BLaER1 (cell line): Measurements from ENCODE around the gene AAR2.

Experiments used
- H3K27ac ChIP-seq: shearing (Covaris generic); formaldehyde crosslinking; 2 replicates; pipeline ENCODE4 v1.8.1; 2022
- H3K27me3 ChIP-seq: shearing (Covaris generic); formaldehyde crosslinking; 2 replicates; pipeline ENCODE4 v1.8.1; 2022
- H3K36me3 ChIP-seq: shearing (Covaris generic); formaldehyde crosslinking; 2 replicates; pipeline ENCODE4 v1.8.1; 2022
- H3K4me1 ChIP-seq: shearing (Covaris generic); formaldehyde crosslinking; 2 replicates; pipeline ENCODE4 v1.8.1; 2022
- H3K4me2 ChIP-seq: shearing (Covaris generic); formaldehyde crosslinking; 2 replicates; pipeline ENCODE4 v1.8.1; 2022
- H3K4me3 ChIP-seq: shearing (Covaris generic); formaldehyde crosslinking; 2 replicates; pipeline ENCODE4 v1.8.1; 2022
- H3K9ac ChIP-seq: shearing (Covaris generic); formaldehyde crosslinking; 2 replicates; pipeline ENCODE4 v1.8.1; 2022
- H3K9me3 ChIP-seq: shearing (Covaris generic); formaldehyde crosslinking; 2 replicates; pipeline ENCODE4 v1.8.1; 2022
- H4K20me1 ChIP-seq: shearing (Covaris generic); formaldehyde crosslinking; 2 replicates; pipeline ENCODE4 v1.8.1; 2022
- Cebpa-rat ChIP-seq: shearing (Covaris generic); IDR thresholded peaks from 2 replicates; pipeline ENCODE4 v1.8.1; 2022

The AAR2 gene

DNA sequence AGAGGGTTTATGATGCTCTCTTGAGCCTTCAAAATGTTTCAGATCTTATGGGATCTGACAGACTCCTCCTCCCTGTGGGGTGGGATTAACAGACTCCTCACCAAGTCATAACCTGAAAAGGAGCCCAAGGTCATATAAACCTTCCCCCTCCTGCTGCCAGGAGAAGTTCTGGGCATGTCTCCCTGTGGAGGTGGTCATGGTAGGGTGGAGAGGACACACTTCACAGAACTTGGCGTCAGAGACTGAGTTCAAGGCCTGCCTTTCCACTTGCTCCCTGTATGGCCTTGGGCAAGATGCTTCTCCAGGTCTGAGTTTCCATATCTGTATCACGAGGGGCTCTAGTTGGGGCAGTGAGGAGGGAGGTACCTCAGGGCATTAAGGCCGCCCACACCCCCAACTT lies 32.4 kb upstream of the AAR2 start:
- no peak overlapping the region for H3K4me2 ChIP-seq
- H3K36me3 ChIP-seq = peaks cover 4% of the 10 kb centered on the region; the same call in 1 of the 2 replicates
- no peaks in the 10 kb centered on the region for H3K27me3 ChIP-seq
- no peak overlapping the region for H3K4me3 ChIP-seq
- TF ChIP-seq Cebpa-rat = no peak
- no peak overlapping the region for H3K9ac ChIP-seq
- H3K4me1 ChIP-seq = no peaks in the 10 kb centered on the region
- no peak overlapping the region for H3K27ac ChIP-seq
- no peaks in the 10 kb centered on the region for H3K9me3 ChIP-seq
- H4K20me1 ChIP-seq = no peaks in the 10 kb centered on the region

GRCh38 chr20:36205026-36205425 lies 31.3 kb upstream of the AAR2 start:
- Histone ChIP-seq H3K27me3 (no peaks in the 10 kb centered on the region), H3K9ac (no peak overlapping the region)

DNA sequence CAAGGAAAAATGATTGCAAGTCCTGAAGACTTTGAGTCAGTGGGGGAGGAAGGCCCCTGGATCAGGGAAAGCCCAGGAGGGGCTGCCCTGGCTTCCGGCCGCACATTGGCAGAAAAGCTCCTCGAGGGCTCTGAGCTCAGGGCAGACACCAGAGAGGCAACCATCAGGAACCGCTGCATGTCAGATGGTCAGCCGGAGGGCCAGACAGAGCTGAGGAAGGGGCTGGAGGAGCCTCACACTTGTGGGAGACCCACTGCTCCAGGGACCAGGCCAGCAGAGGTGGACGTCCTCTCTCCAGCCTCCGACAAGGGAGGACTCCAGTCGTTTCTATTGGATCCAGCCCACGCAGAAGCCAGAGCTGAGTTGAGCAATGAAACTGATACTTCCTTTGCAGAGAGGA lies 30.2 kb upstream of the AAR2 start:
- no peak overlapping the region for H3K4me2 ChIP-seq
- H3K4me1 ChIP-seq = no peaks in the 10 kb centered on the region
- H3K4me3 ChIP-seq = no peak overlapping the region
- H3K27me3 ChIP-seq = no peaks in the 10 kb centered on the region
- no peaks in the 10 kb centered on the region for H4K20me1 ChIP-seq
- no peaks in the 10 kb centered on the region for H3K9me3 ChIP-seq
- H3K27ac ChIP-seq = no peak overlapping the region
- no peak for TF ChIP-seq Cebpa-rat
- H3K36me3 ChIP-seq = peaks cover 11% of the 10 kb centered on the region; the same call in 1 of the 2 replicates
- no peak overlapping the region for H3K9ac ChIP-seq

More at GRCh38 chr20:36205026-36205425, 31.3 kb upstream of the AAR2 start:
- H3K9me3 ChIP-seq = no peaks in the 10 kb centered on the region
- no peak for TF ChIP-seq Cebpa-rat
- H3K27ac ChIP-seq = no peak overlapping the region
- no peak overlapping the region for H3K4me3 ChIP-seq
- peaks cover 10% of the 10 kb centered on the region; the same call in 1 of the 2 replicates for H3K36me3 ChIP-seq
- no peaks in the 10 kb centered on the region for H4K20me1 ChIP-seq
- no peaks in the 10 kb centered on the region for H3K4me1 ChIP-seq
- no peak overlapping the region for H3K4me2 ChIP-seq

DNA sequence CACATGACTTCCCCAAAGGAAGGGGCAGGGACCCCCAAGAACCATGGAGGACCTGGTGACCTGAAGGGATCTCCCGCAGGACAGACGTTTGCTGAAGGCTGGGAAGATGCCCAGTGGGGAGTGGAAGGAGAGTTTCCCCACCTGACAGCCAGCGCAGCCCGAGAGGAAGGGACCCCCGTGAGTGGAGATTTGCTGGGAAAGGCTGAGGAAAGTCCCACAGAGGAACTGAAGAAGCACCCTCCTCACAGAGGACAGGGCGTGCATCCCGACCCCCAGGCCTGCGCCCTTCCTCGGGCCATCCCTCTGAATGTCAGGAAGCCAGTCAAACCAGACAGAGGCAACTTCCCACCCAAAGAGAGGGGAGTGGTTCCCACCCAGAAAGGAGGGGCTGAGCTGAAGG lies 29.6 kb upstream of the AAR2 start:
- no peaks in the 10 kb centered on the region for H3K4me1 ChIP-seq
- H3K27ac ChIP-seq = no peak overlapping the region
- H3K9me3 ChIP-seq = no peaks in the 10 kb centered on the region
- no peak overlapping the region for H3K9ac ChIP-seq
- TF ChIP-seq Cebpa-rat = no peak
- no peaks in the 10 kb centered on the region for H4K20me1 ChIP-seq
- no peak overlapping the region for H3K4me3 ChIP-seq
- peaks cover 11% of the 10 kb centered on the region; the same call in 1 of the 2 replicates for H3K36me3 ChIP-seq
- no peaks in the 10 kb centered on the region for H3K27me3 ChIP-seq
- H3K4me2 ChIP-seq = no peak overlapping the region

DNA sequence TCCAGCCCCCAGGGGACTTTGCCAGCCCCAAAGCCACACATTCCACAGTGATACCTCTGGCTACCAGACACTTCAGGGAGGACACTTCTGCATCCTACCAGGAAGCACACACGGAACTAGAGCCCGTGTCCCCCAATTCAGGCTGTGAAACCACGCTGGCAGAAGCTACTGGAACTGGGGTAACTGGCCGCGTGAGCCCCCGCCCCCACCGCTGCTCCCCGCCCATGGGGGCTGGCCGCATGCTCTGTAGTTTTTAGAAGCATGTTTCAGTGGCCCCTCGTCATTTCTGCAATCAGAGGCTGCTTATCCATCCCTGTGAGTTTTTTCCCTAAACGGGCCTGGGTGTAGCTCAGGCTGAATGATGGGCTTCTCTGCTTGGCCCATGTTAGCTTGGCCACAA lies 28.7 kb upstream of the AAR2 start:
- Histone ChIP-seq H4K20me1 (no peaks in the 10 kb centered on the region), H3K4me3 (no peak overlapping the region), H3K9ac (no peak overlapping the region), H3K36me3 (peaks cover 11% of the 10 kb centered on the region; the same call in 1 of the 2 replicates), H3K4me2 (no peak overlapping the region), H3K27ac (no peak overlapping the region), H3K27me3 (no peaks in the 10 kb centered on the region), H3K4me1 (no peaks in the 10 kb centered on the region), H3K9me3 (no peaks in the 10 kb centered on the region)
- no peak for TF ChIP-seq Cebpa-rat

DNA sequence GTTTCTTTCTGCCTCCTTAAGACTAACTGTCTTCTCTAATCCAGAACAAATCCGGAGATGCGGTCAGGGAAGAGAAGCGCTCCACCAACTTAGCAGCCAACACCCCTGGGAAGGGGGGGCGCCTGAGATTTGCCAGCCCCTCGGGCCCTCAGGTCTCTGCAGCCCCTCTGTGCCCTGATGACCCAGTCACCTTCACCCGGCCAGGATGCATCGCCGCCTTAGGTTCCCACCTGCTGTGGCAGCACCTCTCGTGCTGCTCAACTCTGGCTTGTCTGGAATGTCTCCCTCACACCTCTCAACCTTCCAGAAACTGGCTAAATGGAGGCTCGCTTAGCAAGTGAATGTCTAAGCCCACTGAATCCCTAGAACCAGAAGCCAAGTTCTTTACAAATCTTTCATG lies 28.0 kb upstream of the AAR2 start:
- no peaks in the 10 kb centered on the region for H3K4me1 ChIP-seq

GRCh38 chr20:36210436-36211021 lies 25.7 kb upstream of the AAR2 start:
- Histone ChIP-seq H3K9me3 (no peaks in the 10 kb centered on the region), H3K27me3 (no peaks in the 10 kb centered on the region), H3K4me2 (no peak overlapping the region), H3K27ac (no peak overlapping the region), H4K20me1 (no peaks in the 10 kb centered on the region), H3K4me3 (no peak overlapping the region), H3K4me1 (no peaks in the 10 kb centered on the region), H3K36me3 (peaks cover 11% of the 10 kb centered on the region; the same call in 1 of the 2 replicates), H3K9ac (no peak overlapping the region)
- no peak for TF ChIP-seq Cebpa-rat

More for the DNA sequence above, 28.0 kb upstream of the AAR2 start:
- Histone ChIP-seq H3K9me3 (no peaks in the 10 kb centered on the region), H3K9ac (no peak overlapping the region), H3K36me3 (peaks cover 11% of the 10 kb centered on the region; the same call in 1 of the 2 replicates), H4K20me1 (no peaks in the 10 kb centered on the region), H3K27me3 (no peaks in the 10 kb centered on the region), H3K27ac (no peak overlapping the region), H3K4me3 (no peak overlapping the region), H3K4me2 (no peak overlapping the region)
- TF ChIP-seq Cebpa-rat = no peak

DNA sequence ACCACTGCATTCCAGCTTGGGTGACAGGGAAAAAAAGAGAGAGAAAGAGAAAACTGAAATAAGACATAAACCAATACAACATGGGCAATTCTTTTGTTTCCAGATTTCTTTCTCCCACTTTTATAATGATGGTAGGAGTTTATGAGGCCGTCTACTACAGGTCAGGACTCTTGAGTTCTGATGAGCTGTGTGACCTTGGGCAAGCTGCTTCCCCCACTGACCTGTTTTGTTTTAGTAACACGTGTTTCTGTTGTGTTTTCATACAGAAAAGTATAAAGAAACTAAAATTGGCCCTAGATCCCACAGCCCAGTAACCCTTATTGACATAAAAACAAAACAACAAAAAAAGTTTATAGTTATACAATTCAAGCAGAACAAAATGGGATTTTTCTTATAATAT lies 22.9 kb upstream of the AAR2 start:
- Histone ChIP-seq H4K20me1 (no peaks in the 10 kb centered on the region), H3K27me3 (no peaks in the 10 kb centered on the region), H3K4me1 (no peaks in the 10 kb centered on the region), H3K4me3 (no peak overlapping the region), H3K9ac (no peak overlapping the region), H3K9me3 (no peaks in the 10 kb centered on the region), H3K36me3 (0 out of 2 replicates have a peak, but pooled peaks cover 7% of the 10 kb centered on the region), H3K27ac (no peak overlapping the region), H3K4me2 (no peak overlapping the region)
- no peak for TF ChIP-seq Cebpa-rat

- H3K36me3 ChIP-seq = peaks cover 4% of the 10 kb centered on the region; the same call in 1 of the 2 replicates
- no peaks in the 10 kb centered on the region for H4K20me1 ChIP-seq
- H3K9ac ChIP-seq = no peak overlapping the region
- no peak for TF ChIP-seq Cebpa-rat
- H3K9me3 ChIP-seq = no peaks in the 10 kb centered on the region
- no peak overlapping the region for H3K4me2 ChIP-seq
- no peak overlapping the region for H3K27ac ChIP-seq
- no peak overlapping the region for H3K4me3 ChIP-seq
- no peaks in the 10 kb centered on the region for H3K27me3 ChIP-seq
- no peaks in the 10 kb centered on the region for H3K4me1 ChIP-seq
Measured at GRCh38 chr20:36214684-36215256, 21.5 kb upstream of the AAR2 start.

DNA sequence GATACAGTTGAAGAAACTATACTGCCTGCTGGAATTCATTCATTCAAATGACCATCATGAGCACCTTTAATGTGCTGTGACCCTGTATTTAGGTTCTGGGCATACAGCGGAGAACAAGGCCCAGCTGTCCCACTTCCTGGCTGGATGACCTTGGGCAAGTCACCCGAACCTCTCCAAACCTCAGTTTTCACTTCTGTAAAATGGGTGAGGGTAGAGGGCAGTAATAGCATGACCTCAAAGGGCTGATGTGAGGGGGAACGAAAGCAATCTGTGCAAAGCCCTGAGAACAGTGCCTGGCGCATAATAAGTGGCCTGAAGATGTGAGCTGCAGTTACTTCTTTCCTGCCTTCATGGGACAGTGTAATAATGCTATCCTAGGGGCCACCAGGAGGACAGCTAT lies 20.5 kb upstream of the AAR2 start:
- no peak overlapping the region for H3K27ac ChIP-seq

More for the DNA sequence above, 20.5 kb upstream of the AAR2 start:
- no peaks in the 10 kb centered on the region for H3K27me3 ChIP-seq
- H3K9me3 ChIP-seq = no peaks in the 10 kb centered on the region
- no peaks in the 10 kb centered on the region for H3K4me1 ChIP-seq
- H4K20me1 ChIP-seq = no peaks in the 10 kb centered on the region
- no peak overlapping the region for H3K9ac ChIP-seq
- no peak overlapping the region for H3K4me2 ChIP-seq
- H3K36me3 ChIP-seq = no peaks in the 10 kb centered on the region; the same call in 1 of the 2 replicates
- no peak for TF ChIP-seq Cebpa-rat
- no peak overlapping the region for H3K4me3 ChIP-seq
